ENCODE data around the gene MAMDC4. TPM values are rescaled to one million over a fixed set of nuclear protein-coding genes. Genes with fewer than 3 reads are reported as not detected.

Gene MAMDC4
- total RNA-seq, 2 experiments from 2014 or later, result 11.7 to 14.2 TPM

- H2AFZ ChIP-seq (ENCODE audit: low read length), result no peak overlapping the region
- DNase-seq (ENCODE audit: low spot score), result no peak
- POLR2A ChIA-PET, result interaction anchor here (0.6 kb wide), 1 partner anchor 172 kb away, joined by 3 read pairs; no protein-coding TSS in a partner anchor
- peaks cover 85% of the 10 kb centered on the region for H3K36me3 ChIP-seq (ENCODE audit: insufficient read depth, low read length)
- H3K79me2 ChIP-seq (ENCODE audit: insufficient read depth, low read depth, low read length), result no peaks in the 10 kb centered on the region
- H3K27ac ChIP-seq (ENCODE audit: low read depth, low read length, poor library complexity, severe bottlenecking), result no peak overlapping the region
- CTCF ChIA-PET (ENCODE audit: unreplicated experiment), result no interaction called here
- no peak overlapping the region for H3K4me3 ChIP-seq (ENCODE audit: low read depth, low read length, poor library complexity, severe bottlenecking)
- no peaks in the 10 kb centered on the region for H3K4me1 ChIP-seq (ENCODE audit: insufficient read depth, low read length, poor library complexity, severe bottlenecking)
- H3K9me3 ChIP-seq (ENCODE audit: low read length), result no peaks in the 10 kb centered on the region
- H3K4me2 ChIP-seq (ENCODE audit: low read length), result no peak overlapping the region
- TF ChIP-seq CTCF (conservative IDR thresholded peaks at IDR 0.05; ENCODE audit: low read length) (no peak), EZH2phosphoT487 (IDR thresholded peaks at IDR 0.05; ENCODE audit: borderline replicate concordance, low read depth, low read length) (no peak)
- no TSS peak for BruUV-seq (replicated peaks)
- intact Hi-C loops (cut with micrococcal nuclease; ENCODE audit: unreplicated experiment), result no loop called here
- no peaks in the 10 kb centered on the region for H4K20me1 ChIP-seq (ENCODE audit: insufficient read depth, low read length)
- H3K9me2 ChIP-seq (ENCODE audit: insufficient read depth, low read length), result no peaks in the 10 kb centered on the region
These were observed 23.5 kb upstream of the MAMDC4 start for GRCh38 chr9:136828474-136829140.

GRCh38 chr9:136829412-136829811 lies 22.7 kb upstream of the MAMDC4 start:
- H3K4me3 ChIP-seq (ENCODE audit: low read depth, low read length, poor library complexity, severe bottlenecking), result no peak overlapping the region
- ChIA-PET POLR2A (no interaction called here), CTCF (ENCODE audit: unreplicated experiment) (no interaction called here)
- no peak for TF ChIP-seq CTCF (conservative IDR thresholded peaks at IDR 0.05; ENCODE audit: low read length)
- TF ChIP-seq EZH2phosphoT487 (IDR thresholded peaks at IDR 0.05; ENCODE audit: borderline replicate concordance, low read depth, low read length), result no peak
- no peak for DNase-seq (ENCODE audit: low spot score)
- intact Hi-C loops (cut with micrococcal nuclease; ENCODE audit: unreplicated experiment), result no loop called here
- no peaks in the 10 kb centered on the region for H3K9me3 ChIP-seq (ENCODE audit: low read length)
- H3K9me2 ChIP-seq (ENCODE audit: insufficient read depth, low read length), result no peaks in the 10 kb centered on the region
- no peak overlapping the region for H2AFZ ChIP-seq (ENCODE audit: low read length)
- H3K36me3 ChIP-seq (ENCODE audit: insufficient read depth, low read length), result peaks cover 86% of the 10 kb centered on the region
- no peaks in the 10 kb centered on the region for H3K79me2 ChIP-seq (ENCODE audit: insufficient read depth, low read depth, low read length)
- H4K20me1 ChIP-seq (ENCODE audit: insufficient read depth, low read length), result no peaks in the 10 kb centered on the region
- H3K27ac ChIP-seq (ENCODE audit: low read depth, low read length, poor library complexity, severe bottlenecking), result no peak overlapping the region
- H3K4me2 ChIP-seq (ENCODE audit: low read length), result no peak overlapping the region
- BruUV-seq (replicated peaks), result no TSS peak
- no peaks in the 10 kb centered on the region for H3K4me1 ChIP-seq (ENCODE audit: insufficient read depth, low read length, poor library complexity, severe bottlenecking)
